Small intestine (tissue), 7 donors: ENCODE measurements around the gene PSMC1. TPM values are rescaled to one million over a fixed set of nuclear protein-coding genes. Genes with fewer than 3 reads are reported as not detected.
A peak's percentile ranks its signal among the peaks of the same experiment; 100 is the strongest.

Experiments used
- DNase-seq, 2 donors: peaks; one replicate each; pipeline versions ENCODE4 v3.0.0 to v3.0.0-alpha.2; 2013
- FAIRE-seq: peaks from 2 replicates; lab custom pipeline; 2012; peaks lifted over from hg19 to GRCh38; lab: Jason Lieb, UNC
- H3K27ac ChIP-seq, 3 donors: one replicate each; pipeline ENCODE4 v1.5.1; 2013; ENCODE audit warnings: low read length in 2 of 3, mild to moderate bottlenecking in 2 of 3, control low read depth in 1 of 3, inconsistent platforms in 1 of 3, low read depth in 1 of 3, moderate library complexity in 1 of 3
- H3K27me3 ChIP-seq, 3 donors: one replicate each; pipeline ENCODE4 v1.6.1; 2013; ENCODE audit warnings: low read length in 3 of 3, inconsistent platforms in 1 of 3; ENCODE audit not compliant: control insufficient read depth in 3 of 3, insufficient read depth in 3 of 3
- H3K36me3 ChIP-seq, 3 donors: one replicate each; pipeline ENCODE4 v1.6.1; 2013; ENCODE audit warnings: low read length in 3 of 3, inconsistent platforms in 1 of 3, low read depth in 1 of 3, mild to moderate bottlenecking in 1 of 3, moderate library complexity in 1 of 3; ENCODE audit not compliant: control insufficient read depth in 3 of 3, insufficient read depth in 2 of 3
- H3K4me1 ChIP-seq, 3 donors: one replicate each; pipeline ENCODE4 v1.6.1; 2013; ENCODE audit warnings: low read length in 2 of 3, inconsistent platforms in 1 of 3, low read depth in 1 of 3, mild to moderate bottlenecking in 1 of 3, moderate library complexity in 1 of 3; ENCODE audit not compliant: control insufficient read depth in 3 of 3, insufficient read depth in 2 of 3
- H3K4me3 ChIP-seq, 3 donors: one replicate each; pipeline ENCODE4 v1.5.1; 2013; ENCODE audit warnings: low read length in 3 of 3, control low read depth in 1 of 3, inconsistent platforms in 1 of 3, low read depth in 1 of 3, mild to moderate bottlenecking in 1 of 3, moderate library complexity in 1 of 3
- H3K9me3 ChIP-seq, 2 donors: one replicate each; pipeline ENCODE4 v1.6.1; 2013; ENCODE audit warnings: low read depth in 1 of 2, low read length in 1 of 2; ENCODE audit not compliant: control insufficient read depth in 2 of 2, insufficient read depth in 1 of 2
- WGBS, 3 donors: extraction: QIAGEN DNeasy Blood & Tissue Kit; methylation state at CpG; one replicate each; pipeline ENCODE4 v1.1.7; 2013; 5-methylcytosine and 5-hydroxymethylcytosine counted together
- polyA plus RNA-seq, 4 donors: library from polyadenylated mRNA; stranded (reverse) in 3 of 4; unstranded in 1 of 4; fragments of 200-250 nt in 3 of 4; fragments of 120-200 nt in 1 of 4; gene quantifications; one replicate each; pipeline versions ENCODE4 v1.2.1 to v1.2.3, GENCODE V29; 2013
- donor health status: healthy with polysubstance abuse.
- donor health status: control.
- donor health status: control.
- donor health status: Bipolar disorder and iron deficiency.
- donor health status: healthy.

The PSMC1 gene
- polyA plus RNA-seq, 4 donors = 85.0 to 172 (median 127) TPM

- FAIRE-seq = no peak
- no peak overlapping the region for H3K4me3 ChIP-seq
Observed at GRCh38 chr14:90293766-90294730, 37.7 kb downstream of the PSMC1 start.

GRCh38 chr14:90294872-90295271 lies 38.5 kb downstream of the PSMC1 start:
- H3K36me3 ChIP-seq = peaks cover 12 to 55% (median 20%) of the 10 kb centered on the region in 3 donors
- H3K27ac ChIP-seq = no peak overlapping the region
- H3K4me3 ChIP-seq = no peak overlapping the region
- no peaks in the 10 kb centered on the region for H3K4me1 ChIP-seq
- no peaks in the 10 kb centered on the region for H3K9me3 ChIP-seq
- no peaks in the 10 kb centered on the region for H3K27me3 ChIP-seq
- 72 to 73% (median 72%) methylated on average over 2 of the region's 2 CpGs for WGBS, 3 donors
- FAIRE-seq (no peak), DNase-seq (no peak)

More at GRCh38 chr14:90293766-90294730, 37.7 kb downstream of the PSMC1 start:
- Histone ChIP-seq H3K4me1 (peaks cover 0 to 3% (median 0%) of the 10 kb centered on the region in 3 donors), H3K36me3 (peaks cover 13 to 53% (median 20%) of the 10 kb centered on the region in 3 donors), H3K27me3 (no peaks in the 10 kb centered on the region), H3K27ac (no peak overlapping the region), H3K9me3 (no peaks in the 10 kb centered on the region)
- DNase-seq = no peak
- 92 to 93% (median 93%) methylated on average over 11 of the region's 11 CpGs for WGBS, 3 donors

GRCh38 chr14:90295870-90296516 lies 39.6 kb downstream of the PSMC1 start:
- H3K4me3 ChIP-seq = no peak overlapping the region
- DNase-seq (no peak), FAIRE-seq (no peak)
- WGBS, 3 donors = 85 to 94% (median 91%) methylated on average over 5 of the region's 5 CpGs
- no peaks in the 10 kb centered on the region for H3K9me3 ChIP-seq
- H3K36me3 ChIP-seq = peaks cover 7 to 52% (median 13%) of the 10 kb centered on the region in 3 donors
- no peak overlapping the region for H3K27ac ChIP-seq
- H3K4me1 ChIP-seq = peaks cover 0 to 1% (median 0%) of the 10 kb centered on the region in 3 donors
- H3K27me3 ChIP-seq = no peaks in the 10 kb centered on the region

- FAIRE-seq (no peak), DNase-seq (no peak)
- 94 to 95% (median 95%) methylated on average over 7 of the region's 7 CpGs for WGBS, 3 donors
- Histone ChIP-seq H3K4me1 (peaks cover 0 to 4% (median 0%) of the 10 kb centered on the region in 3 donors), H3K36me3 (peaks cover 5 to 50% (median 13%) of the 10 kb centered on the region in 3 donors), H3K27ac (no peak overlapping the region), H3K4me3 (no peak overlapping the region), H3K9me3 (no peaks in the 10 kb centered on the region), H3K27me3 (no peaks in the 10 kb centered on the region)
Observed at GRCh38 chr14:90296641-90297040, 40.3 kb downstream of the PSMC1 start.

- H3K36me3 ChIP-seq = peaks cover 4 to 42% (median 8%) of the 10 kb centered on the region in 3 donors
- no peak overlapping the region for H3K27ac ChIP-seq
- no peaks in the 10 kb centered on the region for H3K27me3 ChIP-seq
- no peaks in the 10 kb centered on the region for H3K9me3 ChIP-seq
- no peak for FAIRE-seq
- DNase-seq = no peak
- 73 to 83% (median 81%) methylated on average over 11 of the region's 11 CpGs for WGBS, 3 donors
- peaks cover 0 to 17% (median 7%) of the 10 kb centered on the region in 3 donors for H3K4me1 ChIP-seq
- H3K4me3 ChIP-seq = no peak overlapping the region
Observed at GRCh38 chr14:90297876-90298629, 41.7 kb downstream of the PSMC1 start.

- H3K27ac ChIP-seq = no peak overlapping the region
- peaks cover 0 to 28% (median 7%) of the 10 kb centered on the region in 3 donors for H3K4me1 ChIP-seq
Observed at GRCh38 chr14:90299408-90299807, 43.1 kb downstream of the PSMC1 start.

GRCh38 chr14:90300611-90301047 lies 44.3 kb downstream of the PSMC1 start:
- no peak for DNase-seq
- no peaks in the 10 kb centered on the region for H3K27me3 ChIP-seq
- FAIRE-seq = no peak
- WGBS, 3 donors = 87 to 93% (median 89%) methylated on average over 2 of the region's 2 CpGs
- no peak overlapping the region for H3K4me3 ChIP-seq
- peaks cover 0 to 40% (median 7%) of the 10 kb centered on the region in 3 donors for H3K4me1 ChIP-seq
- H3K9me3 ChIP-seq = no peaks in the 10 kb centered on the region
- H3K27ac ChIP-seq = peak overlapping the region in 1 of 3 donors; percentile 49
- H3K36me3 ChIP-seq = peaks cover 4 to 40% (median 6%) of the 10 kb centered on the region in 3 donors

More at GRCh38 chr14:90299408-90299807, 43.1 kb downstream of the PSMC1 start:
- DNase-seq = no peak
- H3K4me3 ChIP-seq = no peak overlapping the region
- no peak for FAIRE-seq
- peaks cover 4 to 40% (median 9%) of the 10 kb centered on the region in 3 donors for H3K36me3 ChIP-seq
- 70 to 82% (median 80%) methylated on average over 7 of the region's 7 CpGs for WGBS, 3 donors
- no peaks in the 10 kb centered on the region for H3K27me3 ChIP-seq
- no peaks in the 10 kb centered on the region for H3K9me3 ChIP-seq
